ENCODE results near the gene CCDC87.

Gene CCDC87

DNA sequence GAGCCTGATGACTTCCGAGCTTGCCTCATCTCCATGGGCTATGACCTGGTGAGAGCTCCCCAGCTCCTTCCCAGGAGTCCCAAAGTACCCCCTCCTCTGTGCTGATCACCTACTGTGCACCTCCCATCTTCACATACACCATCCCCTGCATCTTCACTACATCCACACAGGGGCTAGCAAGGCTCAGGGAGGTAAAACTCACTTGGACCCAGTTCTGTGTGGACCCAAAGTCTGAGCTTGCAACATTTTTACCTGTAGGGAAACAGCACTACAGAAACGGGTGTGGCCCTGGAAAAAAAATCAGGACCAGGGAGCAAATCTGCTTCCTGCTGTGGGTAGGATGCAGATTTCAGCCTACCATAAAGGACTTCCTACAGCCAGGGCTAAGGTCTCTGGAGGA is 30.6 kb downstream of the CCDC87 start:
- no peaks in the 10 kb centered on the region for H3K4me1 Mint-ChIP-seq
- H3K27ac Mint-ChIP-seq: no peak overlapping the region
- TF ChIP-seq, protein P1, sequence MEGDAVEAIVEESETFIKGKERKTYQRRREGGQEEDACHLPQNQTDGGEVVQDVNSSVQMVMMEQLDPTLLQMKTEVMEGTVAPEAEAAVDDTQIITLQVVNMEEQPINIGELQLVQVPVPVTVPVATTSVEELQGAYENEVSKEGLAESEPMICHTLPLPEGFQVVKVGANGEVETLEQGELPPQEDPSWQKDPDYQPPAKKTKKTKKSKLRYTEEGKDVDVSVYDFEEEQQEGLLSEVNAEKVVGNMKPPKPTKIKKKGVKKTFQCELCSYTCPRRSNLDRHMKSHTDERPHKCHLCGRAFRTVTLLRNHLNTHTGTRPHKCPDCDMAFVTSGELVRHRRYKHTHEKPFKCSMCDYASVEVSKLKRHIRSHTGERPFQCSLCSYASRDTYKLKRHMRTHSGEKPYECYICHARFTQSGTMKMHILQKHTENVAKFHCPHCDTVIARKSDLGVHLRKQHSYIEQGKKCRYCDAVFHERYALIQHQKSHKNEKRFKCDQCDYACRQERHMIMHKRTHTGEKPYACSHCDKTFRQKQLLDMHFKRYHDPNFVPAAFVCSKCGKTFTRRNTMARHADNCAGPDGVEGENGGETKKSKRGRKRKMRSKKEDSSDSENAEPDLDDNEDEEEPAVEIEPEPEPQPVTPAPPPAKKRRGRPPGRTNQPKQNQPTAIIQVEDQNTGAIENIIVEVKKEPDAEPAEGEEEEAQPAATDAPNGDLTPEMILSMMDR (IDR thresholded peaks at IDR 0.05; ENCODE audit: unreplicated experiment in 3 of 3): no peak
- no peaks in the 10 kb centered on the region for H3K36me3 Mint-ChIP-seq (ENCODE audit: low read depth)
- H3K4me3 Mint-ChIP-seq: no peak overlapping the region
- H3K27me3 Mint-ChIP-seq (ENCODE audit: low read depth): no peaks in the 10 kb centered on the region
- no peaks in the 10 kb centered on the region for H3K9me3 Mint-ChIP-seq

DNA sequence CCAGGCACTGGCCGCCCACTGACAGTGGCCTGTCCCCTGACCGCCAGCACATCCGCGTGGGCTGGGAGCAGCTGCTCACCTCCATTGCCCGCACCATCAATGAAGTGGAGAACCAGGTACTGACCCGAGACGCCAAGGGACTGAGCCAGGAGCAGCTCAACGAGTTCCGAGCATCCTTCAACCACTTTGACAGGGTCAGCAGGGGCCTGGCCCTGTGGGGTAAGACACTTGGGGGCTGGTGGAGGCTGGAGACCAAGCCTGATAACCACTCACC is 31.0 kb downstream of the CCDC87 start:
- Mint-ChIP-seq H3K27ac (no peak overlapping the region), H3K4me3 (no peak overlapping the region), H3K9me3 (no peaks in the 10 kb centered on the region), H3K36me3 (ENCODE audit: low read depth) (no peaks in the 10 kb centered on the region), H3K4me1 (no peaks in the 10 kb centered on the region), H3K27me3 (ENCODE audit: low read depth) (no peaks in the 10 kb centered on the region)
- TF ChIP-seq, protein P1 (IDR thresholded peaks at IDR 0.05; ENCODE audit: unreplicated experiment in 3 of 3): no peak

DNA sequence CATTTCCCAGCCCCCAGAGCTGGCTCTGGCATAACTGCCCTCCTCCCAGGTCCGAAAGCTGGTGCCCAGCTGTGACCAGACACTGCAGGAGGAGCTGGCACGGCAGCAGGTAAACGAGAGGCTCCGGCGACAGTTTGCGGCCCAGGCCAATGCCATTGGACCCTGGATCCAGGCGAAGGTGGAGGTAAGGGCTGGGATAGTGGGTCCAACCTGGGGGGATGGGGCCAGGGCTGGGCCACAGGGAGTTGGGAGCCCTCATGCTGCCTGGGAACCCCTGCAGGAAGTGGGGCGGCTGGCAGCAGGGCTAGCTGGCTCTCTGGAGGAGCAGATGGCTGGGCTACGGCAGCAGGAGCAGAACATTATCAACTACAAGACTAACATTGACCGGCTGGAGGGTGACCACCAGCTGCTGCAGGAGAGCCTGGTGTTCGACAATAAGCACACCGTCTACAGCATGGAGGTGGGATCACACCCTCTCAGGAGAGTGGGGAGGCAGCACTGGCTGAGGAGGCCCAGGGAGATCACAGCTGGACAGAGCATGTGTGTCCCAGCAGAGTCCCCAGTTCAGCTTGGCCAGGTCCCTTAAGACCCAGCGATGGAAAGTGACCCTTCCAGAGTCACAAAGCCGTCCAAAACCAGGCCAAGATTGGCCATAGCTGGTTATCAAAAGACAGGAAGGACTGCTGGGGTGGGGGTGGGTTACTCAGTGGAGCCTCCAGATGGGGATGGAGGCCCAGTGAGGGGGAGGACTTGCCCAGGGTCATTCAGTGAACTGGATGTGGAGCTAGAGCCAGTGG is 31.5 kb downstream of the CCDC87 start:
- TF ChIP-seq, protein P1 (IDR thresholded peaks at IDR 0.05; ENCODE audit: unreplicated experiment in 3 of 3): no peak
- Mint-ChIP-seq H3K27ac (no peak overlapping the region), H3K4me3 (no peak overlapping the region), H3K36me3 (ENCODE audit: low read depth) (no peaks in the 10 kb centered on the region), H3K27me3 (ENCODE audit: low read depth) (no peaks in the 10 kb centered on the region), H3K4me1 (no peaks in the 10 kb centered on the region), H3K9me3 (no peaks in the 10 kb centered on the region)

DNA sequence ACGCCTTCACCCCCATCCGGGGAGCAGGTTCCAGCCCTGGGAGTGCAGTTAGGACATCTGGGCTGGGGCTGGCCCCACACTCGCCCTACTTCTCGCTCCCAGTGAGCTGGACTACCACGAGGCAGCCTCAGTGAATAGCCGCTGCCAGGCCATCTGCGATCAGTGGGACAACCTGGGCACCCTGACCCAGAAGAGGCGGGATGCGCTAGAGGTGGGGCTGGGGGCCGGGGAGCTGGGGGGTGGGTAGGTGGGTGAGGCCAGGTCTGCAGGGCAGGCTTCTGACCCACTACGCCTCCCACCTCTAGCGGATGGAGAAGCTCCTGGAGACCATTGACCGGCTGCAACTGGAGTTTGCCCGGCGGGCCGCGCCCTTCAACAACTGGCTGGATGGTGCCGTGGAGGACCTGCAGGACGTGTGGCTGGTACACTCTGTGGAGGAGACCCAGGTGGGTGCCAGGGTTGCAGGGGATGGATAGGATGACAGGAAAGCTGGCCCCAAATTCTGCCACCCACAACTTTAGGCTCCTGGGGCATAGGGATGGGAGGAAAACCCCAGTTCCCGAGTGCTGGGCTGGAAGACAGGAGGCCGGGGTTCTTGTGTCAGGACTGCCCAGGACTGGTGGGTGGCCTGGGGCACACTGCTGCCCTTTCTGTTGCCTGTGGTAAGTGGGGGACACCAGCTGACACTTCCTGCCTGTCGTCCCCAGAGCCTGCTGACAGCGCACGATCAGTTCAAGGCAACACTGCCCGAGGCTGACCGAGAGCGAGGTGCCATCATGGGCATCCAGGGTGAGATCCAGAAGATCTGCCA is 32.8 kb downstream of the CCDC87 start:
- Mint-ChIP-seq H3K4me1 (no peaks in the 10 kb centered on the region), H3K27me3 (ENCODE audit: low read depth) (no peaks in the 10 kb centered on the region), H3K36me3 (ENCODE audit: low read depth) (no peaks in the 10 kb centered on the region), H3K4me3 (no peak overlapping the region), H3K9me3 (no peaks in the 10 kb centered on the region), H3K27ac (no peak overlapping the region)
- TF ChIP-seq, protein P1 (IDR thresholded peaks at IDR 0.05; ENCODE audit: unreplicated experiment in 3 of 3): no peak

DNA sequence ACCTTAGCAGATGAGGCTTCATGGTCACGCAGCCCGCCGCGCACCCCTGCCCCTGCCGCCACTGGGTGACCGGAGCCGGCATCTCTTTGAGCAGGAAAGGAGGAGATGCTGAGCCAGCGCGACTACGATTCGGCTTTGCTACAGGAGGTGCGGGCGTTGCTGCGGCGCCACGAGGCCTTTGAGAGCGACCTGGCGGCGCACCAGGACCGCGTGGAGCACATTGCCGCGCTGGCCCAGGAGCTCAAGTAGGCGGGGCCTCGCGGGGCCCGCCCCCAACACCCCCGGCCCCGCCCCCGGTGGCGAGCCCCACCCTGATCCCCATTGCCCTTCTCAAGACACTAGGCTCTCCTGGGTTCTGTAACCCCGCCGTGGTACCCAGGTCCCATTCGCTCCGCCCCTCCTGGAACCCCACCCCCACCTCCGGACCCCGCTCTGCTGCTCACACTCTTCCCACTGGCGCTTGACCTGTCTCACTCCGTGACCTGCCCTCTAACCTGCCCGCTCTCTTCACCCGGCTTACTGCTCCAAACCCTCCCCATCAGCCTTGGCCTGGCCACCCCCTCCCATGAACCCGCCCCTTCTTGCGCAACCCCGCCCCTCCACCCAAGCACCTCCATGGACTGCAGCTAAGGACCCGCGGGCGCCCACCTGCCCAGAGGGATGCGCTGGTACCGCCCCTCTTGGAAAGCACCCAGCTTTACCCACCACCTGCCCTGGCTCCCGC is 33.6 kb downstream of the CCDC87 start:
- Mint-ChIP-seq H3K4me3 (no peak overlapping the region), H3K27me3 (ENCODE audit: low read depth) (no peaks in the 10 kb centered on the region), H3K4me1 (no peaks in the 10 kb centered on the region), H3K36me3 (ENCODE audit: low read depth) (no peaks in the 10 kb centered on the region), H3K27ac (no peak overlapping the region), H3K9me3 (no peaks in the 10 kb centered on the region)
- TF ChIP-seq, protein P1 (IDR thresholded peaks at IDR 0.05; ENCODE audit: unreplicated experiment in 3 of 3): no peak

All from nephron (organoid).